Fibroblast of villous mesenchyme (primary cell): ENCODE results near the gene E2F2. TPM values are rescaled to one million over a fixed set of nuclear protein-coding genes. Genes with fewer than 3 reads are reported as not detected.

ENCODE experiments used
- DNase-seq: peaks from one replicate; pipeline ENCODE4 v3.0.0-alpha.2; 2010; ENCODE audit warnings: low read depth
- H3K4me3 ChIP-seq: 2 replicates; pipeline ENCODE4 v1.5.1; 2011; ENCODE audit warnings: low read depth, mild to moderate bottlenecking, low read length
- total RNA-seq: library from RNA; depleted of rRNA; stranded (reverse); fragments of >200 nt; gene quantifications from 2 replicates; pipeline ENCODE4 v1.2.3, GENCODE V29; 2012
- TF ChIP-seq, protein P1 (sequence below): IDR thresholded peaks from 2 replicates; pipeline ENCODE4 v1.5.1; 2012; ENCODE audit warnings: low read depth, mild to moderate bottlenecking, low read length; ENCODE audit not compliant: insufficient read depth

The E2F2 gene
- total RNA-seq, 1 donor = 2.2 TPM

DNA sequence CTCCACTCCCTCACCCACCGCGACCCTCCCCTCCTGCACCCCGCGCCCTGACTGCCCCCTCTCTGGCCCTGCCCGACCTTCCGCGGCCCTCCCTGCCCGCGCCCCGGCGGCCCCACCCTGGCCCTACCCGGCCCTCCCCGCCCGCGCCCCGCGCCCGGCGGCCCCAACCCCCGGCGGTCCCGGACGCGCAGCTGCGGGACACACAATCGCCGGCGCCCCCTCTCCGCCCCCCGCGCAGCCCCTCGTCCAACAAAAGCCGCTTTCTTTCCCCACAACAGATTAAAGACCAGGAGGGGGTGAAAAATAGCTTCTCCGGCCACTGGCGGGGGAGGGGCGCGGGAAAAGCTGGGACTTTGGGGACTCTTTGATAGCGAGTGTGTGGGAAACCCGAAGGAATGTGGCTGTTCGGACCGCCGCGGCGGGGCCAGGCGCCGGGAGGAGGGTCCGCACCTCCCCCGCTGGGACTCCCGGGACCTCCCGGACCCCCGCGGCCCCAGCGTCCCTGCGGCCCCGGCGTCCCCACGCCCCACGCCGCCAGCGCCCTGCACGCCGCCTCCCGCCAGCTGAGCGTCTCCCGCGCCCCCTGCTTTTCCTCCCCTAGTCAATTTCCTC, 37.1 kb upstream of the E2F2 start:
- TF ChIP-seq, protein P1, sequence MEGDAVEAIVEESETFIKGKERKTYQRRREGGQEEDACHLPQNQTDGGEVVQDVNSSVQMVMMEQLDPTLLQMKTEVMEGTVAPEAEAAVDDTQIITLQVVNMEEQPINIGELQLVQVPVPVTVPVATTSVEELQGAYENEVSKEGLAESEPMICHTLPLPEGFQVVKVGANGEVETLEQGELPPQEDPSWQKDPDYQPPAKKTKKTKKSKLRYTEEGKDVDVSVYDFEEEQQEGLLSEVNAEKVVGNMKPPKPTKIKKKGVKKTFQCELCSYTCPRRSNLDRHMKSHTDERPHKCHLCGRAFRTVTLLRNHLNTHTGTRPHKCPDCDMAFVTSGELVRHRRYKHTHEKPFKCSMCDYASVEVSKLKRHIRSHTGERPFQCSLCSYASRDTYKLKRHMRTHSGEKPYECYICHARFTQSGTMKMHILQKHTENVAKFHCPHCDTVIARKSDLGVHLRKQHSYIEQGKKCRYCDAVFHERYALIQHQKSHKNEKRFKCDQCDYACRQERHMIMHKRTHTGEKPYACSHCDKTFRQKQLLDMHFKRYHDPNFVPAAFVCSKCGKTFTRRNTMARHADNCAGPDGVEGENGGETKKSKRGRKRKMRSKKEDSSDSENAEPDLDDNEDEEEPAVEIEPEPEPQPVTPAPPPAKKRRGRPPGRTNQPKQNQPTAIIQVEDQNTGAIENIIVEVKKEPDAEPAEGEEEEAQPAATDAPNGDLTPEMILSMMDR = no peak
- no peak for DNase-seq
- H3K4me3 ChIP-seq = peak overlapping the region; percentile 62

GRCh38 chr1:23567629-23567995, 36.6 kb upstream of the E2F2 start:
- TF ChIP-seq, protein P1 = no peak
- DNase-seq = no peak
- peak overlapping the region; percentile 62 for H3K4me3 ChIP-seq

DNA sequence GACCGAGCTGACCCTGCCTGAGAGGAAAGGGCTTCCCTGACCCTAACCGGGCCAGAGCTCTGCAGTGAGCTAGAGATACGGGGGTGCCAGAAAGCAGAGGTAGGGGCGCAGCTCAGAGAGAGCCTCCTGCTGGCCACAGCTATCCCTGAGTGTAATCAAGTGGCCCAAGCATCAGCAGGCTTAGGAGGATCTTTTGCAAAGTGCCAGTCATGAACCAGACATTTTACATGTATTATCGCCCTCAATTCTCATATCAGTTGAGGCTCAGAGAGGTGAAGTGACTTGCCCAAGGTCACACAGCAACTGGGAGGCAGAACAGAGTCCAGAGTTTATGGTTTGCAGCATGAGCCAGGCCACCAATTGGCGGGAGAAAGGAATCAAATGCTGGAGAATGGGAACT, 35.3 kb upstream of the E2F2 start:
- TF ChIP-seq, protein P1 = peak; percentile 34
- H3K4me3 ChIP-seq = no peak overlapping the region
- no peak for DNase-seq

- no peak overlapping the region for H3K4me3 ChIP-seq
- TF ChIP-seq, protein P1 = no peak
- DNase-seq = no peak
These were observed 34.7 kb upstream of the E2F2 start for GRCh38 chr1:23565776-23566175.

DNA sequence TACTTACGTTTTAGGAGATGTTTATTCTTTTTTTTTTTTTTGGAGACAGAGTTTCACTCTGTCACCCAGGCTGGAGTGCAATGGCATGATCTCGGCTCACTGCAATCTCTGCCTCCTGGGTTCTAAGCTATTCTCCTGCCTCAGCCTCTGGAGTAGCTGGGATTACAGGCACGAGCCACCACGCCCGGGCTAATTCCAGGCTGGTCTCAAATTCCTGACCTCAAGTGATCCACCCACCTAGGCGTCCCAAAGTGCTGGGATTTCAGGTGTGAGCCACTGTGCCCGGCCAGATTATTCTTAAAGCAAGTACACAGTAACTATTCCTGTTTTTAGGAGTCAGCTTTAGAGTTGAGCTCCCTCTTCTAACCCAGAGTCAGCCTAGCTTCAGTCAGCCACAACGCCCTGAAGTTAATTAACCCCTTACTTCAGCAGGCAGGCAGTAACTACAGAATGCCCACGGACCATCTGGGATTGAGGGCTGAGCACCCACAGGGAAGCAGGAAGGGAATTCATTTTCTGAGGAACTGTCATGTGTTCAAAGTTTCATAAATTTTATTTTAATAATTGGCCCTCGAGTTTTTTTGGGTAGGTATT, 33.6 kb upstream of the E2F2 start:
- TF ChIP-seq, protein P1 = no peak
- DNase-seq = no peak

DNA sequence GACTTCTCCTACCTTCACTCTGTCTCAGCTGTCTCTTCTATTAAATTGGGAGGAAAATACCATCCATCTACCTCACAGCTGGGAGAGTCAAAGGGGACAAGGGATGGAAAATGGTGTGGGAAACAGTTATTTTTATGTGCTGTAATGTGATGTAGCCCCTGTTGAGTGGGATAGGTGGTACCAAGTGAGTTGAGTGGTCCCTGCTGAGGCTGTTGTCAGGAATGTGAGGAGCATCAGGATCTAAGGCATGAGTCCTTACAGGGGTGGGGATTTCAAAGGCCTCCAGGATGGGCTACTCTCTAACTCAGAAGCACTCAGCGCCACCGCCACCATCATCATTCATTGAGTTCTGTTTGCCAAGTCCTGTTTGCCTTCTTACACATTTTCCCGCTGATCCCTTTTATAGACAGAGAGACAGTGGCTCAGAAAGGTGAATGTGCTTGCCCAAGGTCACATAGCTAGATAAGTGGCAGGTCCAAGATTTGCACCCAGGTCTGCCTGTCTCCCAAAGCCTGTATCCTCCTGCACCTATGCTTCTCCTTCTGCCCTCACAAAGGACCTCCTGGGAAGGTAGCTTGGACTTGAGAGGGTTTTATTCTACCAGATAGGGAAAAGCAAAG, 32.8 kb upstream of the E2F2 start:
- TF ChIP-seq, protein P1 = no peak
- no peak overlapping the region for H3K4me3 ChIP-seq

More for the DNA sequence above, 33.6 kb upstream of the E2F2 start:
- H3K4me3 ChIP-seq = no peak overlapping the region

More for the DNA sequence above, 32.8 kb upstream of the E2F2 start:
- DNase-seq = no peak
